IMR-90 (cell line): ENCODE data around the gene MACROD1.
"Not testable (repeated sequence)": the region's sequence is repeated elsewhere in the genome, so short reads cannot be mapped to it uniquely, and the experiment has no call there.

Experiments used
- FOS ChIP-seq: fragments of 150-350 bp; IDR thresholded peaks from 2 replicates; pipeline ENCODE4 v1.6.1; 2016; ENCODE audit warnings: low read depth, low read length
- MAFK ChIP-seq: IDR thresholded peaks from 2 replicates; pipeline ENCODE4 v1.6.1; 2012; ENCODE audit warnings: low read depth, low read length, improper control_type of control experiment
- NFE2L2 ChIP-seq: fragments of 150-350 bp; IDR thresholded peaks from 2 replicates; pipeline ENCODE4 v1.6.1; 2016; ENCODE audit warnings: low read depth, mild to moderate bottlenecking, low read length
- POLR2A ChIP-seq: IDR thresholded peaks from 2 replicates; pipeline ENCODE4 v1.6.1; 2012; ENCODE audit warnings: mild to moderate bottlenecking, low read depth, low read length
- RAD21 ChIP-seq: IDR thresholded peaks from 2 replicates; pipeline ENCODE4 v1.6.1; 2012; ENCODE audit warnings: low read length, improper control_type of control experiment
- RFX5 ChIP-seq: IDR thresholded peaks from 2 replicates; pipeline ENCODE4 v1.8.0; 2012; ENCODE audit warnings: low read depth, mild to moderate bottlenecking, low read length, moderate library complexity
- SMC3 ChIP-seq: fragments of 150-350 bp; IDR thresholded peaks from 2 replicates; pipeline ENCODE4 v1.6.1; 2016; ENCODE audit warnings: low read depth, mild to moderate bottlenecking, antibody characterized with exemption, low read length, moderate library complexity
- TF ChIP-seq, protein P1 (sequence below): conservative IDR thresholded peaks from 2 replicates; pipeline ENCODE4 v1.5.1; 2012; ENCODE audit warnings: mild to moderate bottlenecking, low read depth, low read length, improper control_type of control experiment
- TF ChIP-seq, protein P2 (sequence below): fragments of 150-350 bp; IDR thresholded peaks from 2 replicates; pipeline ENCODE4 v1.6.1; 2017; ENCODE audit warnings: mild to moderate bottlenecking, antibody characterized with exemption, low read length, low read depth

DNA sequence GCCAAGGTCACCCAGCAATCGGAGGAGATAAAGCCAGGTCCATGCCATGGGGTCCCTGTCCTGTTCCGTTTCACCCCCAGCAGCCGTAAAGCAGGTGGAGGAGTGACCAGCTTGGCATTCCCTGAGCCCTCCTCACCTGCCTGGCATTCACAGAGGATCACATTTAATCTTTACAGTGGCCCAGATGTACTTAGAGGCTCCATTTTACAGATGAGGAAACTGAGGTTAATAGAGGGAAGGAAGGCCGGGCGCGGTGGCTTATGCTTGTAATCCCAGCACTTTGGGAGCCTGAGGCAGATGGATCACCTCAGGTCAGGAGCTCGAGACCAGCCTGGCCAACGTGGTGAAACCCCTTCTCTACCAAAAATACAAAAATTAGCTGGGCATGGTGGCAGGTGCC lies 118.5 kb downstream of the MACROD1 start:
- TF ChIP-seq, protein P1, sequence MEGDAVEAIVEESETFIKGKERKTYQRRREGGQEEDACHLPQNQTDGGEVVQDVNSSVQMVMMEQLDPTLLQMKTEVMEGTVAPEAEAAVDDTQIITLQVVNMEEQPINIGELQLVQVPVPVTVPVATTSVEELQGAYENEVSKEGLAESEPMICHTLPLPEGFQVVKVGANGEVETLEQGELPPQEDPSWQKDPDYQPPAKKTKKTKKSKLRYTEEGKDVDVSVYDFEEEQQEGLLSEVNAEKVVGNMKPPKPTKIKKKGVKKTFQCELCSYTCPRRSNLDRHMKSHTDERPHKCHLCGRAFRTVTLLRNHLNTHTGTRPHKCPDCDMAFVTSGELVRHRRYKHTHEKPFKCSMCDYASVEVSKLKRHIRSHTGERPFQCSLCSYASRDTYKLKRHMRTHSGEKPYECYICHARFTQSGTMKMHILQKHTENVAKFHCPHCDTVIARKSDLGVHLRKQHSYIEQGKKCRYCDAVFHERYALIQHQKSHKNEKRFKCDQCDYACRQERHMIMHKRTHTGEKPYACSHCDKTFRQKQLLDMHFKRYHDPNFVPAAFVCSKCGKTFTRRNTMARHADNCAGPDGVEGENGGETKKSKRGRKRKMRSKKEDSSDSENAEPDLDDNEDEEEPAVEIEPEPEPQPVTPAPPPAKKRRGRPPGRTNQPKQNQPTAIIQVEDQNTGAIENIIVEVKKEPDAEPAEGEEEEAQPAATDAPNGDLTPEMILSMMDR, result not testable (repeated sequence)
- TF ChIP-seq, protein P2, sequence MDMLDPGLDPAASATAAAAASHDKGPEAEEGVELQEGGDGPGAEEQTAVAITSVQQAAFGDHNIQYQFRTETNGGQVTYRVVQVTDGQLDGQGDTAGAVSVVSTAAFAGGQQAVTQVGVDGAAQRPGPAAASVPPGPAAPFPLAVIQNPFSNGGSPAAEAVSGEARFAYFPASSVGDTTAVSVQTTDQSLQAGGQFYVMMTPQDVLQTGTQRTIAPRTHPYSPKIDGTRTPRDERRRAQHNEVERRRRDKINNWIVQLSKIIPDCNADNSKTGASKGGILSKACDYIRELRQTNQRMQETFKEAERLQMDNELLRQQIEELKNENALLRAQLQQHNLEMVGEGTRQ, result not testable (repeated sequence)
- not testable (repeated sequence) for TF ChIP-seq FOS, POLR2A, RAD21, NFE2L2, RFX5, SMC3, MAFK
